Measurements from ENCODE around the gene GPR137.

- TF ChIP-seq CTCF (IDR thresholded peaks at IDR 0.05; ENCODE audit: low read length): no peak
- no peak for TF ChIP-seq EZH2 (IDR thresholded peaks at IDR 0.05; ENCODE audit: borderline replicate concordance, low read length)
These were observed 17.7 kb downstream of the GPR137 start for GRCh38 chr11:64303109-64304031.

All from OCI-LY1 (cell line).